Measurements from ENCODE around the gene TRABD2B.

The TRABD2B gene

GRCh38 chr1:47724432-47724999, 272.7 kb downstream of the TRABD2B start:
- TF ChIP-seq CTCF (IDR thresholded peaks at IDR 0.05; ENCODE audit: insufficient read depth, missing control alignments), result no peak
- DNase-seq (ENCODE audit: insufficient read length, low spot score) (no peak), FAIRE-seq (no peak)

- DNase-seq (ENCODE audit: insufficient read length, low spot score) (no peak), FAIRE-seq (no peak)
- TF ChIP-seq CTCF (IDR thresholded peaks at IDR 0.05; ENCODE audit: insufficient read depth, missing control alignments), result no peak
These were observed 274.1 kb downstream of the TRABD2B start for GRCh38 chr1:47722909-47723580.

- no peak for TF ChIP-seq CTCF (IDR thresholded peaks at IDR 0.05; ENCODE audit: insufficient read depth, missing control alignments)
- FAIRE-seq (no peak), DNase-seq (ENCODE audit: insufficient read length, low spot score) (no peak)
These were observed 275.1 kb downstream of the TRABD2B start for GRCh38 chr1:47722101-47722500.

GRCh38 chr1:47720111-47720510, 277.1 kb downstream of the TRABD2B start:
- FAIRE-seq, result no peak
- no peak for TF ChIP-seq CTCF (IDR thresholded peaks at IDR 0.05; ENCODE audit: insufficient read depth, missing control alignments)
- DNase-seq (ENCODE audit: insufficient read length, low spot score), result no peak

- TF ChIP-seq CTCF (IDR thresholded peaks at IDR 0.05; ENCODE audit: insufficient read depth, missing control alignments), result no peak
- DNase-seq (ENCODE audit: insufficient read length, low spot score) (no peak), FAIRE-seq (no peak)
These were observed 279.8 kb downstream of the TRABD2B start for GRCh38 chr1:47717341-47717740.

- no peak for TF ChIP-seq CTCF (IDR thresholded peaks at IDR 0.05; ENCODE audit: insufficient read depth, missing control alignments)
- no peak for FAIRE-seq
- DNase-seq (ENCODE audit: insufficient read length, low spot score), result no peak
These were observed 283.0 kb downstream of the TRABD2B start for GRCh38 chr1:47713975-47714767.

All from D721Med (cell line).